HEK293T (cell line): ENCODE measurements around the gene PCDH9.

Source experiments
- CTCF ChIA-PET: fragments of 350-600 bp; formaldehyde crosslinking; extraction: SDS; loops from one replicate; lab custom pipeline; 2021; ENCODE audit warnings: antibody characterized with exemption, inconsistent platforms; lab: Yijun Ruan, JAX
- POLR2A ChIA-PET: fragments of 350-600 bp; formaldehyde crosslinking; extraction: SDS; loops from one replicate; lab custom pipeline; 2020; ENCODE audit warnings: antibody characterized with exemption, inconsistent platforms; lab: Yijun Ruan, JAX
- DNase-seq: peaks from one replicate; pipeline ENCODE4 v3.0.0; 2012; ENCODE audit warnings: mixed read lengths; ENCODE audit errors: extremely low spot score
- ARNT ChIP-seq: fragments of 450-650 bp; IDR thresholded peaks from 2 replicates; pipeline ENCODE4 v1.6.1; 2017; ENCODE audit warnings: mild to moderate bottlenecking
- BHLHE40 ChIP-seq: fragments of 450-650 bp; IDR thresholded peaks from 2 replicates; pipeline ENCODE4 v1.6.1; 2016; ENCODE audit warnings: mild to moderate bottlenecking, moderate library complexity, borderline replicate concordance
- CTBP1 ChIP-seq: fragments of 450-650 bp; IDR thresholded peaks from 2 replicates; pipeline ENCODE4 v1.6.1; 2016; ENCODE audit warnings: borderline replicate concordance
- ELF4 ChIP-seq: fragments of 450-650 bp; IDR thresholded peaks from 2 replicates; pipeline ENCODE4 v1.6.1; 2017; ENCODE audit warnings: antibody characterized with exemption
- FOXA1 ChIP-seq: fragments of 450-650 bp; IDR thresholded peaks from 2 replicates; pipeline ENCODE4 v1.6.1; 2016; ENCODE audit warnings: mild to moderate bottlenecking
- FOXK2 ChIP-seq: fragments of 450-650 bp; IDR thresholded peaks from 2 replicates; pipeline ENCODE4 v1.6.1; 2016; ENCODE audit warnings: mild to moderate bottlenecking
- FOXM1 ChIP-seq: fragments of 450-650 bp; IDR thresholded peaks from 2 replicates; pipeline ENCODE4 v1.6.1; 2017; ENCODE audit warnings: mild to moderate bottlenecking, borderline replicate concordance
- HDGF ChIP-seq: fragments of 450-650 bp; IDR thresholded peaks from 2 replicates; pipeline ENCODE4 v1.6.1; 2017; ENCODE audit warnings: antibody characterized with exemption, borderline replicate concordance
- L3MBTL2 ChIP-seq: fragments of 450-650 bp; conservative IDR thresholded peaks from 2 replicates; pipeline ENCODE4 v1.6.1; 2016; ENCODE audit warnings: mild to moderate bottlenecking
- LEF1 ChIP-seq: fragments of 450-650 bp; IDR thresholded peaks from 2 replicates; pipeline ENCODE4 v1.6.1; 2017; ENCODE audit warnings: mild to moderate bottlenecking, borderline replicate concordance
- NFRKB ChIP-seq: fragments of 450-650 bp; IDR thresholded peaks from 2 replicates; pipeline ENCODE4 v1.6.1; 2016; ENCODE audit warnings: mild to moderate bottlenecking, moderate library complexity
- PKNOX1 ChIP-seq: fragments of 450-650 bp; IDR thresholded peaks from 2 replicates; pipeline ENCODE4 v1.6.1; 2016
- SP1 ChIP-seq: fragments of 450-650 bp; IDR thresholded peaks from 2 replicates; pipeline ENCODE4 v1.6.1; 2017
- SUZ12 ChIP-seq: fragments of 450-650 bp; IDR thresholded peaks from 2 replicates; pipeline ENCODE4 v1.6.1; 2016; ENCODE audit warnings: mild to moderate bottlenecking
- TARDBP ChIP-seq: fragments of 450-650 bp; IDR thresholded peaks from 2 replicates; pipeline ENCODE4 v1.6.1; 2016
- ZNF384 ChIP-seq: fragments of 450-650 bp; IDR thresholded peaks from 2 replicates; pipeline ENCODE4 v1.6.1; 2016

The PCDH9 gene

GRCh38 chr13:66530158-66530557, 700.0 kb downstream of the PCDH9 start:
- no peak for DNase-seq
- POLR2A ChIA-PET = no interaction called here
- TF ChIP-seq FOXM1 (no peak), PKNOX1 (0 out of 2 replicates have a peak, but pooled peaks have one; percentile 5)
- CTCF ChIA-PET = no interaction called here

- TF ChIP-seq BHLHE40 (no peak), SUZ12 (no peak), FOXK2 (no peak), L3MBTL2 (no peak), CTBP1 (peak; percentile 95), SP1 (no peak), FOXM1 (0 out of 2 replicates have a peak, but pooled peaks have one; percentile 58), ARNT (peak; percentile 54; the same call in 1 of the 2 replicates), ZNF384 (no peak), LEF1 (peak; percentile 94), ELF4 (no peak), PKNOX1 (peak; percentile 97), TARDBP (no peak), FOXA1 (peak; percentile 44; the same call in 1 of the 2 replicates)
- DNase-seq = peak; percentile 53
- POLR2A ChIA-PET = no interaction called here
- CTCF ChIA-PET = interaction anchor here (0.7 kb wide), 1 partner anchor 28 kb away, joined by 4 read pairs; no protein-coding TSS in a partner anchor
These were observed 701.1 kb downstream of the PCDH9 start for GRCh38 chr13:66528944-66529576.

GRCh38 chr13:66528180-66528579, 702.0 kb downstream of the PCDH9 start:
- ChIA-PET CTCF (interaction anchor here (0.7 kb wide), 1 partner anchor 28 kb away, joined by 4 read pairs; no protein-coding TSS in a partner anchor), POLR2A (no interaction called here)
- TF ChIP-seq CTBP1 (no peak), TARDBP (no peak), FOXA1 (no peak), SUZ12 (no peak), NFRKB (no peak), LEF1 (no peak), ZNF384 (no peak), FOXK2 (no peak), FOXM1 (no peak), SP1 (no peak), BHLHE40 (no peak)
- DNase-seq = no peak

DNA sequence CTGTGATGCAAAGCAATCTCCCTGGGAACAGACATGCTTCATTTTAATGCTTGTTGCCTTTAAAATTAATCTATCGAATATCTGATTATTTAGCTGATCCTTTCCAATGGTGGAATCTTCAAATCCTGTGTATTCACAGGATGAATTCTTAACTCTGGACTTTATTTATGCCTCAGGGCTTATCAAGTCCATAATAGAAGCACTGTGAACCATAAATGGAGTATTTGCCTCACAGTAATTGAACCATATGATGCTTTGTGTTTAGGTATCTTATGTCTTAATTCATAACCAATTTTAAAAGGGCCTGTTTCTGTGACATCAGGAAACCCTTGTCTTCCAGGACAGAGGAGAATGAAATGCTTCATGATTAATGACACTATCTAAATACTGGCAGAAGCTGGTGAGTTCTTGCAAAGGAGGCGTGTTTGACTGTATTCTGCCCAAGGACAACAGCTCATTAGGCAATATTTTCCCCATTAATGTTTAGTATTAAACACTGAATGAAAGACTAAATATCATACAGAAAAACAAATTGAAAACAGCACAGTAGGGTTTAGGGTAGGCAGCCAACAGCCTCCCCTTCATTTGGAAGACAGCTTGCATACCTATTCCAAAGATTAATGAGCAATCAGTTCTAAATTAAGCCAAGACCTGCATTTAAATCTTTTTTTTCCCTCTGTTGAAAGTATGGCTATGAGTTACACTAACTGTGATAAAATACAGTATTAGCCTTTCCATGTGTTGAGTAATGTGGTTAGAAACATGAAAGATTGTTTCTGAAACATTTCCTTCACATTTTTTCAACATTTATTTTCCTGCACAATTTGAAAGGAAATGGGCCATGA, 709.4 kb downstream of the PCDH9 start:
- CTCF ChIA-PET = no interaction called here
- no peak for DNase-seq
- TF ChIP-seq ARNT (0 out of 2 replicates have a peak, but pooled peaks have one; percentile 5), ELF4 (no peak), PKNOX1 (peak; percentile 19; the same call in 1 of the 2 replicates)
- POLR2A ChIA-PET = no interaction called here

DNA sequence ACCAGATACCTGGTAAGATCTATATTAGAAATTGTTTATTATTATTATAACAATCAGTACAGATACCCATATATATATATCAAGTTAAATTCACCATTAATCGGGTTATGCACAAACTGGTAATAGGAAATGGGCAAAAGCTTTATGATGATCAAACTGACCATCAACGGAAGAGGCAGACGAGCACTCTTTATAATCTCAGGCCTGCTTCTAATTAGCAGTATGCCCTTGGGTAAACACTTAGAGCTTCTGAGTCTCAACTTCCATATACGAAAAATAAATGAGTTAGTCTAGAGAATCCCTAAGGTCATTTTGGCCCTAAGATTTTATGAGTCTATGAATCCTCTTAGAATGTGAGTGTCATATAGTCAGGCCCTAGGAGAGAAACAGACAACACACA, 710.9 kb downstream of the PCDH9 start:
- CTCF ChIA-PET = no interaction called here
- DNase-seq = no peak
- TF ChIP-seq CTBP1 (no peak), LEF1 (no peak), L3MBTL2 (no peak), FOXK2 (no peak), NFRKB (no peak), ELF4 (no peak), ARNT (no peak), BHLHE40 (no peak), ZNF384 (no peak), FOXA1 (no peak), FOXM1 (no peak), HDGF (no peak), TARDBP (no peak), SP1 (no peak), PKNOX1 (no peak), SUZ12 (no peak)
- POLR2A ChIA-PET = no interaction called here
